Suprapubic skin (tissue), 4 donors: ENCODE data around the gene UGCG.

Experiments used
- CTCF ChIP-seq, 2 donors: fragments of 200-600 bp in 1 of 2; fragments of 450-650 bp in 1 of 2; sonication (generic) in 1 of 2; IDR thresholded peaks; one replicate each; pipeline ENCODE4 v1.5.1; 2016 to 2019; ENCODE audit warnings: antibody characterized with exemption in 2 of 2, mild to moderate bottlenecking in 1 of 2, moderate library complexity in 1 of 2
- EP300 ChIP-seq: sonication (generic); formaldehyde crosslinking; IDR thresholded peaks from one replicate; pipeline ENCODE4 v1.6.1; 2017; ENCODE audit warnings: antibody characterized with exemption
- POLR2A ChIP-seq, 2 donors: fragments of 450-650 bp; IDR thresholded peaks; one replicate each; pipeline ENCODE4 v1.6.1; 2017; ENCODE audit warnings: antibody characterized with exemption in 2 of 2, mild to moderate bottlenecking in 2 of 2, moderate library complexity in 2 of 2
- POLR2AphosphoS5 ChIP-seq, 3 donors: sonication (generic); formaldehyde crosslinking; IDR thresholded peaks; one replicate each; pipeline ENCODE4 v1.6.1; 2017; ENCODE audit warnings: antibody characterized with exemption in 3 of 3

GRCh38 chr9:111898331-111899096 lies 1.9 kb downstream of the UGCG start:
- TF ChIP-seq CTCF (IDR thresholded peaks at IDR 0.05) (no peak), POLR2A (IDR thresholded peaks at IDR 0.05) (no peak), EP300 (no peak), POLR2AphosphoS5 (IDR thresholded peaks at IDR 0.05) (no peak)
